ENCODE results near the gene GTPBP3. TPM values are rescaled to one million over a fixed set of nuclear protein-coding genes. Genes with fewer than 3 reads are reported as not detected.

GTPBP3 gene
- total and polyA plus RNA-seq, 2 of the 13 experiments (the other 11 are each of a cell fraction or from before 2014, with no cell fraction given): 17.5 to 30.0 TPM

GRCh38 chr19:17337675-17338432 lies 501 bp downstream of the GTPBP3 start (continued):
- TF ChIP-seq ZNF331 (CRISPR knock-in tag; IDR thresholded peaks at IDR 0.05): 0 out of 2 replicates have a peak, but pooled peaks have one; percentile 29

DNA sequence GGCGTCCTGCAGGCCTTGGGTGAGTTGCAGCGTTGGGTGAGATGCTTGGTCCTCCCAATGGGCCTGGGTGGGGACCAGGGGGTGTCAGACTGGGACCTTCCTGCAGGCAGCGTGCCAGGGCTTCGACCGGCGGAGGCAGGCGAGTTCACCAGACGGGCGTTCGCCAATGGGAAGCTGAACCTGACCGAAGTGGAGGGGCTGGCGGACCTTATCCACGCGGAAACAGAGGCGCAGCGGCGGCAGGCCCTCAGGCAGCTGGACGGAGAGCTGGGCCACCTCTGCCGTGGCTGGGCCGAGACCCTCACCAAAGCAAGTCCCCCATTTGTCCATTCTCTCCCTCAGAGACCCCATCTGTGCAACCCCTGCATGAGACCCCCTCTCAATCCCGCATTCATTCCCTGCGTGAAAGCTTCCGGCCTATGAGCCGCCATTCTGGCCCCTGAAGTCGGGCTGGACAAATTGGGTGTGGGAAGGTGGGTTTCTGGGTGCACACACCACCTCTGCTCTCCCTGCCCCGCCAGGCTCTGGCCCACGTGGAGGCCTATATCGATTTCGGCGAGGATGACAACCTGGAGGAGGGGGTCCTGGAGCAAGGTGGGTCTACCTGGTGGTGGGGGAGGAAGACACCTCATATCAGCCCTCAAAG lies 1.2 kb downstream of the GTPBP3 start:
- BruUV-seq (replicated peaks): no TSS peak
- POLR2A ChIA-PET: interaction anchor here (0.7 to 0.8 kb wide), 2 partner anchors 29 kb away, joined by 4 read pairs; partner anchors contain the start of gene DDA1
- TF ChIP-seq RBFOX2 (IDR thresholded peaks at IDR 0.05; ENCODE audit: low read depth, low read length) (peak; percentile 23; the same call in 1 of the 2 replicates), ZNF605 (CRISPR knock-in tag; IDR thresholded peaks at IDR 0.05) (no peak), ZBTB38 (CRISPR knock-in tag; IDR thresholded peaks at IDR 0.05) (peak; percentile 67), ZBTB2 (CRISPR knock-in tag; IDR thresholded peaks at IDR 0.05; ENCODE audit: low read depth) (0 out of 2 replicates have a peak, but pooled peaks have one; percentile 37), HNRNPUL1 (IDR thresholded peaks at IDR 0.05; ENCODE audit: low read depth, low read length) (no peak), NRL (CRISPR knock-in tag; IDR thresholded peaks at IDR 0.05; ENCODE audit: borderline replicate concordance) (0 out of 2 replicates have a peak, but pooled peaks have one; percentile 18), TMF1 (CRISPR knock-in tag; IDR thresholded peaks at IDR 0.05; ENCODE audit: low read depth) (no peak), FUBP1 (CRISPR knock-in tag; IDR thresholded peaks at IDR 0.05; ENCODE audit: borderline replicate concordance) (no peak), TGIF2 (CRISPR knock-in tag; IDR thresholded peaks at IDR 0.05) (no peak)
- TF ChIP-seq, protein P1, sequence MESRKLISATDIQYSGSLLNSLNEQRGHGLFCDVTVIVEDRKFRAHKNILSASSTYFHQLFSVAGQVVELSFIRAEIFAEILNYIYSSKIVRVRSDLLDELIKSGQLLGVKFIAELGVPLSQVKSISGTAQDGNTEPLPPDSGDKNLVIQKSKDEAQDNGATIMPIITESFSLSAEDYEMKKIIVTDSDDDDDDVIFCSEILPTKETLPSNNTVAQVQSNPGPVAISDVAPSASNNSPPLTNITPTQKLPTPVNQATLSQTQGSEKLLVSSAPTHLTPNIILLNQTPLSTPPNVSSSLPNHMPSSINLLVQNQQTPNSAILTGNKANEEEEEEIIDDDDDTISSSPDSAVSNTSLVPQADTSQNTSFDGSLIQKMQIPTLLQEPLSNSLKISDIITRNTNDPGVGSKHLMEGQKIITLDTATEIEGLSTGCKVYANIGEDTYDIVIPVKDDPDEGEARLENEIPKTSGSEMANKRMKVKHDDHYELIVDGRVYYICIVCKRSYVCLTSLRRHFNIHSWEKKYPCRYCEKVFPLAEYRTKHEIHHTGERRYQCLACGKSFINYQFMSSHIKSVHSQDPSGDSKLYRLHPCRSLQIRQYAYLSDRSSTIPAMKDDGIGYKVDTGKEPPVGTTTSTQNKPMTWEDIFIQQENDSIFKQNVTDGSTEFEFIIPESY (CRISPR knock-in tag; IDR thresholded peaks at IDR 0.05): 0 out of 2 replicates have a peak, but pooled peaks have one; percentile 19

More for the DNA sequence above, 1.2 kb downstream of the GTPBP3 start:
- peak overlapping the region; percentile 71 for H3K9ac ChIP-seq (ENCODE audit: insufficient read depth, low read depth, low read length)
- intact Hi-C loops (cut with micrococcal nuclease; ENCODE audit: unreplicated experiment) (loop anchor here (5.0 kb wide), 1 partner anchor 69 kb away; the partner anchor contains the start of gene BST2), in situ Hi-C loops (cut with HindIII; ENCODE audit: extremely low pct_ligation_motif_present, low pct_unique_long_range_greater_than_20kb) (no loop called here)
- no peak overlapping the region for H2AFZ ChIP-seq (ENCODE audit: low read length)
- peaks cover 1 to 9% of the 10 kb centered on the region in 2 experiments; a peak in 1 of 5 replicates for H3K36me3 ChIP-seq (replicated peaks in 1 of 2; ENCODE audit: control insufficient read depth in 1 of 2, insufficient read depth in 2 of 2, low read length in 2 of 2)
- DNase-seq (ENCODE audit: low spot score) (no peak), ATAC-seq (no peak), FAIRE-seq (no peak)
- peak overlapping the region; percentile 57 to 90 (median 75); a peak in 5 of 6 replicates for H3K4me3 ChIP-seq (replicated peaks in 1 of 3; ENCODE audit: insufficient read depth in 1 of 3, low read depth in 2 of 3, low read length in 3 of 3)
- H3K27me3 ChIP-seq (ENCODE audit: control insufficient read depth in 1 of 2, insufficient read depth in 2 of 2, low read length in 2 of 2): no peaks in the 10 kb centered on the region; a peak in 1 of 5 replicates
- CTCF ChIA-PET (ENCODE audit: low intra/inter-chr PET ratio, low total read pairs): no interaction called here
- H3K4me2 ChIP-seq (ENCODE audit: low read depth, low read length): peak overlapping the region; percentile 73
- no peaks in the 10 kb centered on the region for H3K9me3 ChIP-seq (ENCODE audit: low read length)
- 97% methylated on average over 24 of the region's 30 CpGs for WGBS (ENCODE audit: low lambda C conversion rate)
- H3K27ac ChIP-seq (ENCODE audit: extremely low read length, insufficient read depth, low read length): peak overlapping the region; percentile 88
- peaks cover 62% of the 10 kb centered on the region for H3K4me1 ChIP-seq (ENCODE audit: insufficient read depth, low read length)
- peaks cover 7% of the 10 kb centered on the region for H3K79me2 ChIP-seq (ENCODE audit: insufficient read depth, low read length)
- H4K20me1 ChIP-seq (ENCODE audit: insufficient read depth, low read length): no peaks in the 10 kb centered on the region
